ENCODE results near the gene POLA1.

- TF ChIP-seq POLR2A (IDR thresholded peaks at IDR 0.05; ENCODE audit: low read length) (no peak), GATA1 (IDR thresholded peaks at IDR 0.05; ENCODE audit: low read depth, low read length) (no peak)
Observed at GRCh38 chrX:25016938-25017598, 323.4 kb downstream of the POLA1 start.

Data from erythroblast (primary cell).